Stimulated activated memory B cell treated with anti-CD40 and anti-IgM and Interleukin-4, amounts not matched to agents 10 μg/mL and 1 μg/mL and 100 μg/mL, for 72 hours (primary cell): ENCODE measurements around the gene BANP.
A peak's percentile ranks its signal among the peaks of the same experiment; 100 is the strongest.
"Not testable (repeated sequence)": the region's sequence is repeated elsewhere in the genome, so short reads cannot be mapped to it uniquely, and the experiment has no call there.

Experiments used
- ATAC-seq: fragments of 150-1000 bp; cut with Tn5 transposase; 2 replicates; pipeline ENCODE4 v1.10.0; 2021
- H3K27ac Mint-ChIP-seq: one replicate; pipeline ENCODE4 v1.8.0; 2022; ENCODE audit warnings: mild to moderate bottlenecking, mixed read lengths
- H3K27me3 Mint-ChIP-seq: one replicate; pipeline ENCODE4 v1.8.0; 2022; ENCODE audit warnings: mixed read lengths
- H3K36me3 Mint-ChIP-seq: one replicate; pipeline ENCODE4 v1.8.0; 2022; ENCODE audit warnings: mixed read lengths
- H3K4me1 Mint-ChIP-seq: one replicate; pipeline ENCODE4 v1.8.0; 2022; ENCODE audit warnings: mixed read lengths
- H3K4me3 Mint-ChIP-seq: one replicate; pipeline ENCODE4 v1.8.0; 2022; ENCODE audit warnings: mild to moderate bottlenecking, moderate library complexity, mixed read lengths
- H3K9me3 Mint-ChIP-seq: one replicate; pipeline ENCODE4 v1.8.0; 2022; ENCODE audit warnings: mixed read lengths

Gene BANP

GRCh38 chr16:88066234-88066633, 115.0 kb downstream of the BANP start:
- Mint-ChIP-seq H3K4me3 (no peak overlapping the region), H3K27ac (no peak overlapping the region), H3K9me3 (no peaks in the 10 kb centered on the region), H3K36me3 (peaks cover 44% of the 10 kb centered on the region), H3K27me3 (no peaks in the 10 kb centered on the region), H3K4me1 (peaks cover 42% of the 10 kb centered on the region)
- no peak for ATAC-seq

- ATAC-seq, result no peak
- Mint-ChIP-seq H3K4me1 (peaks cover 47% of the 10 kb centered on the region), H3K9me3 (no peaks in the 10 kb centered on the region), H3K27me3 (no peaks in the 10 kb centered on the region), H3K27ac (peak overlapping the region; percentile 96), H3K36me3 (peaks cover 49% of the 10 kb centered on the region), H3K4me3 (no peak overlapping the region)
Measured at GRCh38 chr16:88066680-88067529, 115.7 kb downstream of the BANP start.

- Mint-ChIP-seq H3K9me3 (no peaks in the 10 kb centered on the region), H3K36me3 (peaks cover 42% of the 10 kb centered on the region), H3K27me3 (no peaks in the 10 kb centered on the region), H3K27ac (peak overlapping the region; percentile 96), H3K4me1 (peaks cover 48% of the 10 kb centered on the region), H3K4me3 (peak overlapping the region; percentile 31)
- no peak for ATAC-seq
Measured at GRCh38 chr16:88067530-88068411, 116.5 kb downstream of the BANP start.

- H3K4me3 Mint-ChIP-seq, result peak overlapping the region; percentile 58
- peak overlapping the region; percentile 96 for H3K27ac Mint-ChIP-seq
- H3K36me3 Mint-ChIP-seq, result peaks cover 43% of the 10 kb centered on the region
Measured at GRCh38 chr16:88068476-88069396, 117.5 kb downstream of the BANP start.

GRCh38 chr16:88069397-88070168, 118.3 kb downstream of the BANP start:
- Mint-ChIP-seq H3K27ac (peak overlapping the region; percentile 96), H3K4me1 (peaks cover 48% of the 10 kb centered on the region), H3K9me3 (no peaks in the 10 kb centered on the region), H3K36me3 (peaks cover 43% of the 10 kb centered on the region), H3K27me3 (no peaks in the 10 kb centered on the region), H3K4me3 (peak overlapping the region; percentile 58)
- peak; percentile 99 for ATAC-seq

More at GRCh38 chr16:88068476-88069396, 117.5 kb downstream of the BANP start:
- Mint-ChIP-seq H3K9me3 (no peaks in the 10 kb centered on the region), H3K4me1 (peaks cover 48% of the 10 kb centered on the region), H3K27me3 (no peaks in the 10 kb centered on the region)
- no peak for ATAC-seq

- H3K4me1 Mint-ChIP-seq, result peaks cover 47% of the 10 kb centered on the region
Measured at GRCh38 chr16:88070341-88070740, 119.1 kb downstream of the BANP start.

GRCh38 chr16:88070989-88071625, 119.9 kb downstream of the BANP start:
- H3K27ac Mint-ChIP-seq, result peak overlapping the region; percentile 96
- no peak for ATAC-seq
- no peak overlapping the region for H3K4me3 Mint-ChIP-seq
- no peaks in the 10 kb centered on the region for H3K9me3 Mint-ChIP-seq
- peaks cover 43% of the 10 kb centered on the region for H3K4me1 Mint-ChIP-seq
- H3K27me3 Mint-ChIP-seq, result no peaks in the 10 kb centered on the region
- peaks cover 41% of the 10 kb centered on the region for H3K36me3 Mint-ChIP-seq

More at GRCh38 chr16:88070341-88070740, 119.1 kb downstream of the BANP start:
- Mint-ChIP-seq H3K27ac (peak overlapping the region; percentile 96), H3K36me3 (peaks cover 38% of the 10 kb centered on the region), H3K27me3 (no peaks in the 10 kb centered on the region), H3K4me3 (no peak overlapping the region), H3K9me3 (no peaks in the 10 kb centered on the region)
- ATAC-seq, result no peak

GRCh38 chr16:88071908-88072307, 120.7 kb downstream of the BANP start:
- ATAC-seq, result no peak
- Mint-ChIP-seq H3K27me3 (no peaks in the 10 kb centered on the region), H3K36me3 (peaks cover 49% of the 10 kb centered on the region), H3K4me3 (no peak overlapping the region), H3K27ac (peak overlapping the region; percentile 96), H3K4me1 (peaks cover 40% of the 10 kb centered on the region), H3K9me3 (no peaks in the 10 kb centered on the region)

- Mint-ChIP-seq H3K4me1 (peaks cover 33% of the 10 kb centered on the region), H3K27ac (no peak overlapping the region), H3K4me3 (no peak overlapping the region), H3K9me3 (no peaks in the 10 kb centered on the region), H3K36me3 (peaks cover 52% of the 10 kb centered on the region), H3K27me3 (no peaks in the 10 kb centered on the region)
- no peak for ATAC-seq
Measured at GRCh38 chr16:88072571-88073001, 121.4 kb downstream of the BANP start.

GRCh38 chr16:88073201-88073721, 122.0 kb downstream of the BANP start:
- no peak overlapping the region for H3K4me3 Mint-ChIP-seq
- H3K36me3 Mint-ChIP-seq, result peaks cover 52% of the 10 kb centered on the region
- H3K27ac Mint-ChIP-seq, result no peak overlapping the region
- H3K9me3 Mint-ChIP-seq, result no peaks in the 10 kb centered on the region
- peaks cover 26% of the 10 kb centered on the region for H3K4me1 Mint-ChIP-seq
- no peak for ATAC-seq
- no peaks in the 10 kb centered on the region for H3K27me3 Mint-ChIP-seq

GRCh38 chr16:88074041-88074440, 122.8 kb downstream of the BANP start:
- peaks cover 20% of the 10 kb centered on the region for H3K4me1 Mint-ChIP-seq
- no peaks in the 10 kb centered on the region for H3K27me3 Mint-ChIP-seq
- ATAC-seq, result no peak
- H3K36me3 Mint-ChIP-seq, result peaks cover 57% of the 10 kb centered on the region
- H3K9me3 Mint-ChIP-seq, result no peaks in the 10 kb centered on the region
- H3K4me3 Mint-ChIP-seq, result no peak overlapping the region
- no peak overlapping the region for H3K27ac Mint-ChIP-seq

- Mint-ChIP-seq H3K4me1 (peaks cover 6% of the 10 kb centered on the region), H3K36me3 (peaks cover 52% of the 10 kb centered on the region), H3K4me3 (no peak overlapping the region), H3K27me3 (no peaks in the 10 kb centered on the region), H3K9me3 (no peaks in the 10 kb centered on the region), H3K27ac (no peak overlapping the region)
- ATAC-seq, result no peak
Measured at GRCh38 chr16:88076211-88076931, 125.1 kb downstream of the BANP start.

GRCh38 chr16:88076932-88077320, 125.7 kb downstream of the BANP start:
- H3K36me3 Mint-ChIP-seq, result peaks cover 48% of the 10 kb centered on the region
- H3K27ac Mint-ChIP-seq, result not testable (repeated sequence)

More at GRCh38 chr16:88076932-88077320, 125.7 kb downstream of the BANP start:
- not testable (repeated sequence) for ATAC-seq, H3K4me3 Mint-ChIP-seq, H3K9me3 Mint-ChIP-seq, H3K4me1 Mint-ChIP-seq, H3K27me3 Mint-ChIP-seq
